Measurements from ENCODE around the gene RING1.

RING1 gene

GRCh38 chr6:33247977-33248642, 39.8 kb downstream of the RING1 start:
- Histone ChIP-seq H3K27me3 (ENCODE audit: low read depth, low read length) (no peaks in the 10 kb centered on the region), H3K4me1 (ENCODE audit: control insufficient read depth in 1 of 2, insufficient read depth in 2 of 2, low read length in 2 of 2) (peaks cover 10 to 25% of the 10 kb centered on the region in 2 donors), H3K36me3 (ENCODE audit: control insufficient read depth in 1 of 2, insufficient read depth in 2 of 2, low read length in 2 of 2) (peaks cover 8 to 12% of the 10 kb centered on the region in 2 donors), H3K4me3 (ENCODE audit: low read depth in 1 of 2, low read length in 2 of 2) (peak overlapping the region; percentile 64 to 82), H3K9me3 (ENCODE audit: control insufficient read depth in 1 of 2, low read length in 2 of 2) (no peaks in the 10 kb centered on the region), H3K27ac (ENCODE audit: low read length) (peak overlapping the region; percentile 93)

GRCh38 chr6:33248643-33248931, 40.3 kb downstream of the RING1 start:
- Histone ChIP-seq H3K4me1 (ENCODE audit: control insufficient read depth in 1 of 2, insufficient read depth in 2 of 2, low read length in 2 of 2) (peaks cover 10 to 25% of the 10 kb centered on the region in 2 donors), H3K27ac (ENCODE audit: low read length) (peak overlapping the region; percentile 93), H3K4me3 (ENCODE audit: low read depth in 1 of 2, low read length in 2 of 2) (peak overlapping the region; percentile 64 to 82), H3K36me3 (ENCODE audit: control insufficient read depth in 1 of 2, insufficient read depth in 2 of 2, low read length in 2 of 2) (peaks cover 8 to 12% of the 10 kb centered on the region in 2 donors), H3K9me3 (ENCODE audit: control insufficient read depth in 1 of 2, low read length in 2 of 2) (no peaks in the 10 kb centered on the region), H3K27me3 (ENCODE audit: low read depth, low read length) (no peaks in the 10 kb centered on the region)

- no peaks in the 10 kb centered on the region for H3K9me3 ChIP-seq (ENCODE audit: control insufficient read depth in 1 of 2, low read length in 2 of 2)
- H3K27ac ChIP-seq (ENCODE audit: low read length) = peak overlapping the region; percentile 97
- H3K27me3 ChIP-seq (ENCODE audit: low read depth, low read length) = no peaks in the 10 kb centered on the region
- H3K4me3 ChIP-seq (ENCODE audit: low read depth in 1 of 2, low read length in 2 of 2) = peak overlapping the region; percentile 64 to 90
- peaks cover 10 to 25% of the 10 kb centered on the region in 2 donors for H3K4me1 ChIP-seq (ENCODE audit: control insufficient read depth in 1 of 2, insufficient read depth in 2 of 2, low read length in 2 of 2)
- peaks cover 8 to 12% of the 10 kb centered on the region in 2 donors for H3K36me3 ChIP-seq (ENCODE audit: control insufficient read depth in 1 of 2, insufficient read depth in 2 of 2, low read length in 2 of 2)
Observed at GRCh38 chr6:33248932-33249731, 40.8 kb downstream of the RING1 start.

GRCh38 chr6:33249732-33250630, 41.7 kb downstream of the RING1 start:
- Histone ChIP-seq H3K27me3 (ENCODE audit: low read depth, low read length) (no peaks in the 10 kb centered on the region), H3K4me3 (ENCODE audit: low read depth in 1 of 2, low read length in 2 of 2) (peak overlapping the region; percentile 64 to 90), H3K4me1 (ENCODE audit: control insufficient read depth in 1 of 2, insufficient read depth in 2 of 2, low read length in 2 of 2) (peaks cover 10 to 25% of the 10 kb centered on the region in 2 donors), H3K9me3 (ENCODE audit: control insufficient read depth in 1 of 2, low read length in 2 of 2) (no peaks in the 10 kb centered on the region), H3K36me3 (ENCODE audit: control insufficient read depth in 1 of 2, insufficient read depth in 2 of 2, low read length in 2 of 2) (peaks cover 8 to 13% of the 10 kb centered on the region in 2 donors), H3K27ac (ENCODE audit: low read length) (peak overlapping the region; percentile 97)

- no peaks in the 10 kb centered on the region for H3K27me3 ChIP-seq (ENCODE audit: low read depth, low read length)
- H3K36me3 ChIP-seq (ENCODE audit: control insufficient read depth in 1 of 2, insufficient read depth in 2 of 2, low read length in 2 of 2) = peaks cover 8 to 16% of the 10 kb centered on the region in 2 donors
- no peak overlapping the region for H3K4me3 ChIP-seq (ENCODE audit: low read depth in 1 of 2, low read length in 2 of 2)
- peaks cover 10 to 25% of the 10 kb centered on the region in 2 donors for H3K4me1 ChIP-seq (ENCODE audit: control insufficient read depth in 1 of 2, insufficient read depth in 2 of 2, low read length in 2 of 2)
- H3K27ac ChIP-seq (ENCODE audit: low read length) = no peak overlapping the region
- H3K9me3 ChIP-seq (ENCODE audit: control insufficient read depth in 1 of 2, low read length in 2 of 2) = no peaks in the 10 kb centered on the region
Observed at GRCh38 chr6:33250731-33251130, 42.4 kb downstream of the RING1 start.

GRCh38 chr6:33251395-33252012, 43.2 kb downstream of the RING1 start:
- Histone ChIP-seq H3K9me3 (ENCODE audit: control insufficient read depth in 1 of 2, low read length in 2 of 2) (no peaks in the 10 kb centered on the region), H3K4me3 (ENCODE audit: low read depth in 1 of 2, low read length in 2 of 2) (no peak overlapping the region), H3K27me3 (ENCODE audit: low read depth, low read length) (no peaks in the 10 kb centered on the region), H3K36me3 (ENCODE audit: control insufficient read depth in 1 of 2, insufficient read depth in 2 of 2, low read length in 2 of 2) (peaks cover 8 to 16% of the 10 kb centered on the region in 2 donors), H3K27ac (ENCODE audit: low read length) (no peak overlapping the region), H3K4me1 (ENCODE audit: control insufficient read depth in 1 of 2, insufficient read depth in 2 of 2, low read length in 2 of 2) (peaks cover 10 to 25% of the 10 kb centered on the region in 2 donors)

- Histone ChIP-seq H3K36me3 (ENCODE audit: control insufficient read depth in 1 of 2, insufficient read depth in 2 of 2, low read length in 2 of 2) (peaks cover 8 to 16% of the 10 kb centered on the region in 2 donors), H3K9me3 (ENCODE audit: control insufficient read depth in 1 of 2, low read length in 2 of 2) (no peaks in the 10 kb centered on the region)
Observed at GRCh38 chr6:33252759-33253158, 44.5 kb downstream of the RING1 start.

GRCh38 chr6:33254591-33254990, 46.3 kb downstream of the RING1 start:
- Histone ChIP-seq H3K27me3 (ENCODE audit: low read depth, low read length) (no peaks in the 10 kb centered on the region), H3K4me1 (ENCODE audit: control insufficient read depth in 1 of 2, insufficient read depth in 2 of 2, low read length in 2 of 2) (peaks cover 5 to 12% of the 10 kb centered on the region in 2 donors), H3K9me3 (ENCODE audit: control insufficient read depth in 1 of 2, low read length in 2 of 2) (no peaks in the 10 kb centered on the region), H3K36me3 (ENCODE audit: control insufficient read depth in 1 of 2, insufficient read depth in 2 of 2, low read length in 2 of 2) (peaks cover 16 to 24% of the 10 kb centered on the region in 2 donors), H3K27ac (ENCODE audit: low read length) (no peak overlapping the region), H3K4me3 (ENCODE audit: low read depth in 1 of 2, low read length in 2 of 2) (no peak overlapping the region)

More at GRCh38 chr6:33252759-33253158, 44.5 kb downstream of the RING1 start:
- no peak overlapping the region for H3K4me3 ChIP-seq (ENCODE audit: low read depth in 1 of 2, low read length in 2 of 2)
- peaks cover 10 to 25% of the 10 kb centered on the region in 2 donors for H3K4me1 ChIP-seq (ENCODE audit: control insufficient read depth in 1 of 2, insufficient read depth in 2 of 2, low read length in 2 of 2)
- no peaks in the 10 kb centered on the region for H3K27me3 ChIP-seq (ENCODE audit: low read depth, low read length)
- H3K27ac ChIP-seq (ENCODE audit: low read length) = no peak overlapping the region

GRCh38 chr6:33259032-33259431, 50.7 kb downstream of the RING1 start:
- H3K36me3 ChIP-seq (ENCODE audit: control insufficient read depth in 1 of 2, insufficient read depth in 2 of 2, low read length in 2 of 2) = peaks cover 20 to 51% of the 10 kb centered on the region in 2 donors
- no peak overlapping the region for H3K27ac ChIP-seq (ENCODE audit: low read length)
- H3K9me3 ChIP-seq (ENCODE audit: control insufficient read depth in 1 of 2, low read length in 2 of 2) = no peaks in the 10 kb centered on the region
- H3K4me1 ChIP-seq (ENCODE audit: control insufficient read depth in 1 of 2, insufficient read depth in 2 of 2, low read length in 2 of 2) = no peaks in the 10 kb centered on the region
- no peak overlapping the region for H3K4me3 ChIP-seq (ENCODE audit: low read depth in 1 of 2, low read length in 2 of 2)
- no peaks in the 10 kb centered on the region for H3K27me3 ChIP-seq (ENCODE audit: low read depth, low read length)
